GM12878 (cell line): ENCODE measurements around the gene NRXN3. TPM values are rescaled to one million over a fixed set of nuclear protein-coding genes. Genes with fewer than 3 reads are reported as not detected.

Experiments used
- ATAC-seq: fragments of 200-7000 bp; cut with Tn5 transposase; 3 replicates; pipeline ENCODE4 v1.9.1; 2020; ENCODE audit warnings: mild to moderate bottlenecking, moderate library complexity
- BruUV-seq: library from RNA; stranded (reverse); fragments of 400-500 nt; replicated peaks from 2 replicates; lab custom pipeline; 2021; lab: Mats Ljungman, UMichigan
- CTCF ChIA-PET: fragments of 300-600 bp; sonication (Branson Sonifier 250); formaldehyde crosslinking; extraction: SDS; loops from one replicate; lab custom pipeline; 2021; ENCODE audit warnings: inconsistent platforms; lab: Yijun Ruan, JAX
- POLR2A ChIA-PET: fragments of 350-600 bp; formaldehyde crosslinking; extraction: SDS; loops from one replicate; lab custom pipeline; 2021; ENCODE audit warnings: inconsistent platforms; lab: Charles Lee
- RAD21 ChIA-PET: fragments of 300-600 bp; sonication (Branson Sonifier 250); formaldehyde crosslinking; loops from one replicate; lab custom pipeline; 2023; ENCODE audit warnings: antibody characterized with exemption; ENCODE audit not compliant: unreplicated experiment; lab: Charles Lee
- SMC1A ChIA-PET: fragments of 300-600 bp; sonication (Branson Sonifier 250); formaldehyde crosslinking; loops from one replicate; lab custom pipeline; 2023; ENCODE audit not compliant: unreplicated experiment, uncharacterized antibody; lab: Charles Lee
- DNase-seq: peaks from one replicate; pipeline ENCODE4 v3.0.0-alpha.2; 2011; ENCODE audit warnings: low read depth, low spot score
- FAIRE-seq: peaks from 3 replicates; lab custom pipeline; 2011; peaks lifted over from hg19 to GRCh38; lab: Jason Lieb, UNC
- H2AFZ ChIP-seq: 2 replicates; pipeline ENCODE4 v1.6.0; 2011; ENCODE audit warnings: low read depth, low read length, control low read depth; ENCODE audit not compliant: control insufficient read depth
- H3K27ac ChIP-seq: 2 replicates; pipeline ENCODE4 v1.5.1; 2011; ENCODE audit warnings: control low read depth; ENCODE audit not compliant: control insufficient read depth, insufficient read depth
- H3K27me3 ChIP-seq, 2 experiments: replicated peaks in 1 of 2; 2 replicates each; pipeline versions ENCODE4 v1.6.0 to v1.6.1; 2011; ENCODE audit warnings: low read length in 1 of 2; ENCODE audit not compliant: control insufficient read depth in 2 of 2, insufficient read depth in 2 of 2
- H3K36me3 ChIP-seq, 2 experiments: 2 replicates each; pipeline ENCODE4 v1.5.1; 2011; ENCODE audit warnings: low read length in 1 of 2; ENCODE audit not compliant: control insufficient read depth in 2 of 2, insufficient read depth in 2 of 2
- H3K4me1 ChIP-seq: 2 replicates; pipeline ENCODE4 v1.6.1; 2011; ENCODE audit warnings: mild to moderate bottlenecking, low read length, moderate library complexity, mixed read lengths; ENCODE audit not compliant: control insufficient read depth, insufficient read depth
- H3K4me2 ChIP-seq: 2 replicates; pipeline ENCODE4 v1.6.0; 2011; ENCODE audit warnings: control low read depth; ENCODE audit not compliant: control insufficient read depth, insufficient read depth
- H3K4me3 ChIP-seq: fragments of 200-600 bp; sonication (generic); 2 replicates; pipeline ENCODE4 v1.5.1; 2016
- H3K79me2 ChIP-seq: 2 replicates; pipeline ENCODE4 v1.6.0; 2011; ENCODE audit warnings: low read length; ENCODE audit not compliant: control insufficient read depth, insufficient read depth
- H3K9ac ChIP-seq: 2 replicates; pipeline ENCODE4 v1.8.0; 2011; ENCODE audit warnings: low read length, control low read depth, mixed read lengths; ENCODE audit not compliant: control insufficient read depth, insufficient read depth
- H3K9me3 ChIP-seq: replicated peaks from 3 replicates; pipeline ENCODE4 v1.5.1; 2011; ENCODE audit warnings: mild to moderate bottlenecking, low read length; ENCODE audit not compliant: control insufficient read depth, insufficient read depth
- H4K20me1 ChIP-seq: 2 replicates; pipeline ENCODE4 v1.6.0; 2011; ENCODE audit not compliant: control insufficient read depth, insufficient read depth
- CEBPB ChIP-seq, 2 experiments: fragments of 150-350 bp in 1 of 2; IDR thresholded peaks; 2 replicates each; pipeline ENCODE4 v1.6.1; 2012 to 2014; ENCODE audit warnings: low read depth in 2 of 2, low read length in 2 of 2, borderline replicate concordance in 1 of 2, inconsistent platforms in 1 of 2
- CREB1 ChIP-seq: IDR thresholded peaks from 2 replicates; pipeline ENCODE4 v1.6.1; 2012; ENCODE audit warnings: low read depth, mild to moderate bottlenecking, inconsistent platforms
- EGR1 ChIP-seq, 2 experiments: IDR thresholded peaks; 1 replicate in 1 of 2; 2 replicates in 1 of 2; pipeline ENCODE4 v1.6.1; 2011 to 2012; ENCODE audit warnings: low read depth in 2 of 2, low read length in 2 of 2, borderline replicate concordance in 1 of 2, mild to moderate bottlenecking in 1 of 2, moderate library complexity in 1 of 2
- ESRRA ChIP-seq: IDR thresholded peaks from 2 replicates; pipeline ENCODE4 v1.6.1; 2012; ENCODE audit warnings: mild to moderate bottlenecking, low read length, improper control_type of control experiment
- MYB ChIP-seq: fragments of 150-350 bp; IDR thresholded peaks from 2 replicates; pipeline ENCODE4 v1.6.1; 2014; ENCODE audit warnings: mild to moderate bottlenecking, low read depth, low read length, borderline replicate concordance
- NFYB ChIP-seq: IDR thresholded peaks from 2 replicates; pipeline ENCODE4 v1.6.1; 2011; ENCODE audit warnings: low read depth, mild to moderate bottlenecking, low read length, improper control_type of control experiment, moderate library complexity; ENCODE audit not compliant: insufficient read depth
- NR2C1 ChIP-seq: fragments of 450-650 bp; IDR thresholded peaks from 2 replicates; pipeline ENCODE4 v1.6.1; 2017; ENCODE audit warnings: antibody characterized with exemption, mild to moderate bottlenecking, moderate library complexity
- NR2C2 ChIP-seq: IDR thresholded peaks from 2 replicates; pipeline ENCODE4 v1.6.1; 2011; ENCODE audit warnings: borderline replicate concordance, low read depth; ENCODE audit not compliant: control insufficient read depth, insufficient read length
- PAX5 ChIP-seq: IDR thresholded peaks from 2 replicates; pipeline ENCODE4 v1.6.1; 2011; ENCODE audit warnings: low read depth, low read length, borderline replicate concordance
- POLR2A ChIP-seq: IDR thresholded peaks from 2 replicates; pipeline ENCODE4 v1.6.1; 2011; ENCODE audit warnings: low read depth, mild to moderate bottlenecking, low read length
- RUNX3 ChIP-seq: IDR thresholded peaks from 2 replicates; pipeline ENCODE4 v1.6.1; 2012; ENCODE audit warnings: low read length, inconsistent platforms
- SMC3 ChIP-seq: IDR thresholded peaks from 2 replicates; pipeline ENCODE4 v1.6.1; 2011; ENCODE audit warnings: low read length, improper control_type of control experiment, borderline replicate concordance
- YBX1 ChIP-seq: fragments of 450-650 bp; IDR thresholded peaks from 2 replicates; pipeline ENCODE4 v1.6.1; 2016; ENCODE audit warnings: antibody characterized with exemption
- ZSCAN29 ChIP-seq: fragments of 450-650 bp; IDR thresholded peaks from 2 replicates; pipeline ENCODE4 v1.6.1; 2017; ENCODE audit warnings: mild to moderate bottlenecking, moderate library complexity
- ZZZ3 ChIP-seq: IDR thresholded peaks from 2 replicates; pipeline ENCODE4 v1.6.1; 2011; ENCODE audit warnings: low read depth; ENCODE audit not compliant: control insufficient read depth, insufficient read length
- WGBS: methylation state at CpG from one replicate; pipeline ENCODE4 v1.1.6; 2016; ENCODE audit warnings: low lambda C conversion rate; ENCODE audit not compliant: insufficient replicate concordance, insufficient coverage; ENCODE audit errors: missing lambda C conversion rate; 5-methylcytosine and 5-hydroxymethylcytosine counted together
- in situ Hi-C: fragments of 300-500 bp; cut with MboI; formaldehyde crosslinking; loops from 9 replicates; pipeline ENCODE4 v1.14.3; 2018; ENCODE audit warnings: mixed read lengths
- intact Hi-C: fragments of 100-400 bp; cut with micrococcal nuclease; formaldehyde crosslinking; loops from one replicate; pipeline ENCODE4 v1.14.2; 2022; ENCODE audit not compliant: unreplicated experiment
- polyA plus RNA-seq, 11 experiments: library from polyadenylated mRNA; depleted of rRNA in 4 of 11; unstranded in 6 of 11; stranded (reverse) in 5 of 11; fragments of >200 nt; fragmentation: Nextera tagmentation in 4 of 11; fragmentation: Illumina TruSeq in 1 of 11; extraction: Ambion mirVana in 4 of 11; extraction: Trizol in 1 of 11; gene quantifications; 1 replicate in 1 of 11; 2 replicates in 10 of 11; pipeline versions ENCODE4 v1.2.1 to v1.2.3, GENCODE V29; 2011 to 2016; ENCODE audit warnings: inconsistent platforms in 2 of 11, missing spikeins in 2 of 11, low read depth in 1 of 11
- total RNA-seq, 4 experiments: library from RNA; depleted of rRNA in 3 of 4; stranded (reverse); fragments of >200 nt in 3 of 4; fragmentation: Illumina TruSeq in 1 of 4; extraction: Trizol in 1 of 4; gene quantifications; 2 replicates each; pipeline versions ENCODE4 v1.2.1 to v1.2.3, GENCODE V29; 2013 to 2021
- TF ChIP-seq, protein P1 (sequence below): IDR thresholded peaks from 2 replicates; pipeline ENCODE4 v1.6.1; 2011; ENCODE audit warnings: low read depth, mild to moderate bottlenecking, low read length, moderate library complexity, borderline replicate concordance; ENCODE audit errors: extremely low read depth
- TF ChIP-seq, protein P2 (sequence below): fragments of 450-650 bp; IDR thresholded peaks from 2 replicates; pipeline ENCODE4 v1.6.1; 2017; ENCODE audit warnings: antibody characterized with exemption, mild to moderate bottlenecking, moderate library complexity
- TF ChIP-seq, protein P3 (sequence below): fragments of 450-650 bp; formaldehyde crosslinking; IDR thresholded peaks from 2 replicates; pipeline ENCODE4 v1.5.0; 2022; ENCODE audit warnings: mild to moderate bottlenecking, missing genetic modification characterization
- TF ChIP-seq, protein P4 (sequence below): IDR thresholded peaks from 2 replicates; pipeline ENCODE4 v1.6.1; 2012; ENCODE audit warnings: low read length, inconsistent platforms

The NRXN3 gene
- total and polyA plus RNA-seq, 10 of the 15 experiments (the other 5 are each of a cell fraction or from before 2014, with no cell fraction given), result 0.52 to 3.3 (median 1.4) TPM

DNA sequence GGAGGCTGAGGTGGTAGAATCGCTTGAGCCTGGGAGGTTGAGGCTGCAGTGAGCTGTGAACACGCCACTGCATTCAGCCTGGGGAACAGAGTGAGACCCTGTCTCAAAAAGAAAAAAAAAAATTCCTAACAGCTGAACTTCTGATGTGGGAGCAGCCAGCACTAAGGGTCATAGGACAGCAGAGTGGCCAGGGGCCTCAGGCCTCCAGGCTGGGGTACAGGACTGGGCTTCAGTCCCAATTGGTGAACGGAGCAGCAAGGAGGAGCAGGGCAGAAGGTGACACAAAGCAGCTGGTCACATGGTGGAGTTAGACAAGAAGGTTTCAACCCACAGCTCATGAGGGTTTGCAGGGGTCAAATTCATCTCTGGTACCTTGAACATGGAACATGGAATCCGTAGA lies 40.8 kb upstream of the NRXN3 start:
- WGBS, result 6% methylated on average over 4 of the region's 4 CpGs
- in situ Hi-C loops, result no loop called here
- ChIA-PET CTCF (no interaction called here), SMC1A (no interaction called here), POLR2A (no interaction called here), RAD21 (no interaction called here)
- no peaks in the 10 kb centered on the region for H3K36me3 ChIP-seq
- no peak overlapping the region for H3K27ac ChIP-seq
- no peaks in the 10 kb centered on the region for H3K27me3 ChIP-seq
- no TSS peak for BruUV-seq
- DNase-seq (no peak), ATAC-seq (no peak), FAIRE-seq (no peak)
- H2AFZ ChIP-seq, result no peak overlapping the region
- H3K9ac ChIP-seq, result no peak overlapping the region
- no peak overlapping the region for H3K4me3 ChIP-seq
- no peak overlapping the region for H3K4me2 ChIP-seq
- H3K79me2 ChIP-seq, result no peaks in the 10 kb centered on the region
- no peaks in the 10 kb centered on the region for H4K20me1 ChIP-seq
- intact Hi-C loops, result no loop called here
- no peaks in the 10 kb centered on the region for H3K4me1 ChIP-seq
- H3K9me3 ChIP-seq, result no peaks in the 10 kb centered on the region
- TF ChIP-seq NR2C2 (no peak), SMC3 (no peak), RUNX3 (no peak), NR2C1 (no peak), EGR1 (IDR thresholded peaks at IDR 0.05; ENCODE audit: borderline replicate concordance in 1 of 2, low read depth in 2 of 2, low read length in 2 of 2) (no peak), ESRRA (no peak), YBX1 (no peak), MYB (no peak), ZSCAN29 (no peak), CREB1 (no peak), NFYB (no peak), CEBPB (IDR thresholded peaks at IDR 0.05; ENCODE audit: borderline replicate concordance in 1 of 2, low read depth in 2 of 2, low read length in 2 of 2) (no peak), POLR2A (no peak), PAX5 (no peak), ZZZ3 (no peak)
- TF ChIP-seq, protein P1, sequence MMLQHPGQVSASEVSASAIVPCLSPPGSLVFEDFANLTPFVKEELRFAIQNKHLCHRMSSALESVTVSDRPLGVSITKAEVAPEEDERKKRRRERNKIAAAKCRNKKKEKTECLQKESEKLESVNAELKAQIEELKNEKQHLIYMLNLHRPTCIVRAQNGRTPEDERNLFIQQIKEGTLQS, result no peak
- TF ChIP-seq, protein P2, sequence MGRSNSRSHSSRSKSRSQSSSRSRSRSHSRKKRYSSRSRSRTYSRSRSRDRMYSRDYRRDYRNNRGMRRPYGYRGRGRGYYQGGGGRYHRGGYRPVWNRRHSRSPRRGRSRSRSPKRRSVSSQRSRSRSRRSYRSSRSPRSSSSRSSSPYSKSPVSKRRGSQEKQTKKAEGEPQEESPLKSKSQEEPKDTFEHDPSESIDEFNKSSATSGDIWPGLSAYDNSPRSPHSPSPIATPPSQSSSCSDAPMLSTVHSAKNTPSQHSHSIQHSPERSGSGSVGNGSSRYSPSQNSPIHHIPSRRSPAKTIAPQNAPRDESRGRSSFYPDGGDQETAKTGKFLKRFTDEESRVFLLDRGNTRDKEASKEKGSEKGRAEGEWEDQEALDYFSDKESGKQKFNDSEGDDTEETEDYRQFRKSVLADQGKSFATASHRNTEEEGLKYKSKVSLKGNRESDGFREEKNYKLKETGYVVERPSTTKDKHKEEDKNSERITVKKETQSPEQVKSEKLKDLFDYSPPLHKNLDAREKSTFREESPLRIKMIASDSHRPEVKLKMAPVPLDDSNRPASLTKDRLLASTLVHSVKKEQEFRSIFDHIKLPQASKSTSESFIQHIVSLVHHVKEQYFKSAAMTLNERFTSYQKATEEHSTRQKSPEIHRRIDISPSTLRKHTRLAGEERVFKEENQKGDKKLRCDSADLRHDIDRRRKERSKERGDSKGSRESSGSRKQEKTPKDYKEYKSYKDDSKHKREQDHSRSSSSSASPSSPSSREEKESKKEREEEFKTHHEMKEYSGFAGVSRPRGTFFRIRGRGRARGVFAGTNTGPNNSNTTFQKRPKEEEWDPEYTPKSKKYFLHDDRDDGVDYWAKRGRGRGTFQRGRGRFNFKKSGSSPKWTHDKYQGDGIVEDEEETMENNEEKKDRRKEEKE, result no peak
- TF ChIP-seq, protein P3, sequence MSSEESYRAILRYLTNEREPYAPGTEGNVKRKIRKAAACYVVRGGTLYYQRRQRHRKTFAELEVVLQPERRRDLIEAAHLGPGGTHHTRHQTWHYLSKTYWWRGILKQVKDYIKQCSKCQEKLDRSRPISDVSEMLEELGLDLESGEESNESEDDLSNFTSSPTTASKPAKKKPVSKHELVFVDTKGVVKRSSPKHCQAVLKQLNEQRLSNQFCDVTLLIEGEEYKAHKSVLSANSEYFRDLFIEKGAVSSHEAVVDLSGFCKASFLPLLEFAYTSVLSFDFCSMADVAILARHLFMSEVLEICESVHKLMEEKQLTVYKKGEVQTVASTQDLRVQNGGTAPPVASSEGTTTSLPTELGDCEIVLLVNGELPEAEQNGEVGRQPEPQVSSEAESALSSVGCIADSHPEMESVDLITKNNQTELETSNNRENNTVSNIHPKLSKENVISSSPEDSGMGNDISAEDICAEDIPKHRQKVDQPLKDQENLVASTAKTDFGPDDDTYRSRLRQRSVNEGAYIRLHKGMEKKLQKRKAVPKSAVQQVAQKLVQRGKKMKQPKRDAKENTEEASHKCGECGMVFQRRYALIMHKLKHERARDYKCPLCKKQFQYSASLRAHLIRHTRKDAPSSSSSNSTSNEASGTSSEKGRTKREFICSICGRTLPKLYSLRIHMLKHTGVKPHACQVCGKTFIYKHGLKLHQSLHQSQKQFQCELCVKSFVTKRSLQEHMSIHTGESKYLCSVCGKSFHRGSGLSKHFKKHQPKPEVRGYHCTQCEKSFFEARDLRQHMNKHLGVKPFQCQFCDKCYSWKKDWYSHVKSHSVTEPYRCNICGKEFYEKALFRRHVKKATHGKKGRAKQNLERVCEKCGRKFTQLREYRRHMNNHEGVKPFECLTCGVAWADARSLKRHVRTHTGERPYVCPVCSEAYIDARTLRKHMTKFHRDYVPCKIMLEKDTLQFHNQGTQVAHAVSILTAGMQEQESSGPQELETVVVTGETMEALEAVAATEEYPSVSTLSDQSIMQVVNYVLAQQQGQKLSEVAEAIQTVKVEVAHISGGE (CRISPR knock-in tag), result no peak
- TF ChIP-seq, protein P4, sequence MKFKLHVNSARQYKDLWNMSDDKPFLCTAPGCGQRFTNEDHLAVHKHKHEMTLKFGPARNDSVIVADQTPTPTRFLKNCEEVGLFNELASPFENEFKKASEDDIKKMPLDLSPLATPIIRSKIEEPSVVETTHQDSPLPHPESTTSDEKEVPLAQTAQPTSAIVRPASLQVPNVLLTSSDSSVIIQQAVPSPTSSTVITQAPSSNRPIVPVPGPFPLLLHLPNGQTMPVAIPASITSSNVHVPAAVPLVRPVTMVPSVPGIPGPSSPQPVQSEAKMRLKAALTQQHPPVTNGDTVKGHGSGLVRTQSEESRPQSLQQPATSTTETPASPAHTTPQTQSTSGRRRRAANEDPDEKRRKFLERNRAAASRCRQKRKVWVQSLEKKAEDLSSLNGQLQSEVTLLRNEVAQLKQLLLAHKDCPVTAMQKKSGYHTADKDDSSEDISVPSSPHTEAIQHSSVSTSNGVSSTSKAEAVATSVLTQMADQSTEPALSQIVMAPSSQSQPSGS, result no peak
